Endothelial cell (in vitro differentiated cells): Measurements from ENCODE around the gene KLF11. TPM values are rescaled to one million over a fixed set of nuclear protein-coding genes. Genes with fewer than 3 reads are reported as not detected.

ENCODE experiments used
- DNase-seq: peaks from one replicate; pipeline ENCODE4 v3.0.0; 2021; ENCODE audit warnings: low spot score
- H3K27ac Mint-ChIP-seq: one replicate; pipeline ENCODE4 v1.8.0; 2021; ENCODE audit warnings: mixed read lengths, inconsistent platforms; ENCODE audit not compliant: unreplicated experiment
- H3K27me3 Mint-ChIP-seq: one replicate; pipeline ENCODE4 v1.8.0; 2021; ENCODE audit warnings: mild to moderate bottlenecking, moderate library complexity, mixed read lengths, inconsistent platforms; ENCODE audit not compliant: unreplicated experiment
- H3K36me3 Mint-ChIP-seq: one replicate; pipeline ENCODE4 v1.8.0; 2021; ENCODE audit warnings: mild to moderate bottlenecking, low read depth, mixed read lengths, inconsistent platforms; ENCODE audit not compliant: unreplicated experiment
- H3K4me1 Mint-ChIP-seq: one replicate; pipeline ENCODE4 v1.8.0; 2021; ENCODE audit warnings: mild to moderate bottlenecking, mixed read lengths, inconsistent platforms; ENCODE audit not compliant: unreplicated experiment
- H3K4me3 Mint-ChIP-seq: one replicate; pipeline ENCODE4 v1.8.0; 2021; ENCODE audit warnings: mild to moderate bottlenecking, mixed read lengths, inconsistent platforms; ENCODE audit not compliant: unreplicated experiment
- H3K9me3 Mint-ChIP-seq: one replicate; pipeline ENCODE4 v1.8.0; 2021; ENCODE audit warnings: mixed read lengths, inconsistent platforms; ENCODE audit not compliant: unreplicated experiment
- total RNA-seq: library from RNA; stranded (reverse); fragmentation: NEBNext Ultra II Directional; extraction: Animal tissue kit (Norgen Biotek cat#: 25700); gene quantifications from one replicate; pipeline ENCODE4 v1.2.1, GENCODE V29; 2021; ENCODE audit not compliant: unreplicated experiment
- TF ChIP-seq, protein P1 (sequence below): fragments of 200-600 bp; sonication (generic); IDR thresholded peaks from one replicate; pipeline ENCODE4 v1.5.0; 2021; ENCODE audit warnings: antibody characterized with exemption; ENCODE audit not compliant: unreplicated experiment

KLF11 gene
- total RNA-seq, 1 donor from 2014 or later: 8.2 TPM

GRCh38 chr2:10085043-10085667 lies 41.8 kb downstream of the KLF11 start:
- TF ChIP-seq, protein P1, sequence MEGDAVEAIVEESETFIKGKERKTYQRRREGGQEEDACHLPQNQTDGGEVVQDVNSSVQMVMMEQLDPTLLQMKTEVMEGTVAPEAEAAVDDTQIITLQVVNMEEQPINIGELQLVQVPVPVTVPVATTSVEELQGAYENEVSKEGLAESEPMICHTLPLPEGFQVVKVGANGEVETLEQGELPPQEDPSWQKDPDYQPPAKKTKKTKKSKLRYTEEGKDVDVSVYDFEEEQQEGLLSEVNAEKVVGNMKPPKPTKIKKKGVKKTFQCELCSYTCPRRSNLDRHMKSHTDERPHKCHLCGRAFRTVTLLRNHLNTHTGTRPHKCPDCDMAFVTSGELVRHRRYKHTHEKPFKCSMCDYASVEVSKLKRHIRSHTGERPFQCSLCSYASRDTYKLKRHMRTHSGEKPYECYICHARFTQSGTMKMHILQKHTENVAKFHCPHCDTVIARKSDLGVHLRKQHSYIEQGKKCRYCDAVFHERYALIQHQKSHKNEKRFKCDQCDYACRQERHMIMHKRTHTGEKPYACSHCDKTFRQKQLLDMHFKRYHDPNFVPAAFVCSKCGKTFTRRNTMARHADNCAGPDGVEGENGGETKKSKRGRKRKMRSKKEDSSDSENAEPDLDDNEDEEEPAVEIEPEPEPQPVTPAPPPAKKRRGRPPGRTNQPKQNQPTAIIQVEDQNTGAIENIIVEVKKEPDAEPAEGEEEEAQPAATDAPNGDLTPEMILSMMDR: no peak
- DNase-seq: no peak
- Mint-ChIP-seq H3K27me3 (peaks cover 13% of the 10 kb centered on the region), H3K36me3 (no peaks in the 10 kb centered on the region), H3K4me1 (peaks cover 4% of the 10 kb centered on the region), H3K4me3 (no peak overlapping the region), H3K27ac (no peak overlapping the region), H3K9me3 (no peaks in the 10 kb centered on the region)

- peaks cover 4% of the 10 kb centered on the region for H3K4me1 Mint-ChIP-seq
- H3K27me3 Mint-ChIP-seq: peaks cover 13% of the 10 kb centered on the region
- H3K4me3 Mint-ChIP-seq: no peak overlapping the region
- no peaks in the 10 kb centered on the region for H3K9me3 Mint-ChIP-seq
- no peak overlapping the region for H3K27ac Mint-ChIP-seq
- TF ChIP-seq, protein P1: no peak
- H3K36me3 Mint-ChIP-seq: no peaks in the 10 kb centered on the region
- no peak for DNase-seq
These were observed 42.3 kb downstream of the KLF11 start for GRCh38 chr2:10085668-10086059.

GRCh38 chr2:10086950-10087349 lies 43.6 kb downstream of the KLF11 start:
- Mint-ChIP-seq H3K9me3 (no peaks in the 10 kb centered on the region), H3K27ac (no peak overlapping the region), H3K4me1 (no peaks in the 10 kb centered on the region), H3K36me3 (no peaks in the 10 kb centered on the region), H3K27me3 (peaks cover 8% of the 10 kb centered on the region), H3K4me3 (no peak overlapping the region)
- DNase-seq: no peak
- TF ChIP-seq, protein P1: no peak

DNA sequence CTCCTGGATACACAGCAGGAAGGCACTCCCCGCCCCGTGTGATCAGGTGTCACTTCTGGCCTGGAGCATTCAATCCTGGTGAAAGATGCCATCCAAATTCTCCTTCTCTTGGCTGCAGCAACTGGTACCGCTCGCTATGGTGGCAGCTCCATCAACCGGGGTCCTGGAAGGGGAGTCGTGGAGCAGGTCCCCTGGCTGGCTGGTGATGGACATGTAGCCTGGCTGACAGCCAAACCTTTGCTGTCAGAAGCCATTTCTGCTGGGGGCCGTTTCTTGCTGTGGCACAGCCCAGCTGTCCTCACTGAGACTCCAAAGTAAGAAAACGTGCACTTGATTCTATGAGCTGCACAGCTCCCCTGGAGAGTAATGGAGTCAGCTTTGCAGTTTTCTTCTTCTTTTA lies 44.0 kb downstream of the KLF11 start:
- no peak for DNase-seq
- H3K36me3 Mint-ChIP-seq: no peaks in the 10 kb centered on the region
- TF ChIP-seq, protein P1: no peak
- H3K27ac Mint-ChIP-seq: no peak overlapping the region
- H3K9me3 Mint-ChIP-seq: no peaks in the 10 kb centered on the region
- H3K4me1 Mint-ChIP-seq: no peaks in the 10 kb centered on the region
- H3K4me3 Mint-ChIP-seq: no peak overlapping the region
- H3K27me3 Mint-ChIP-seq: peaks cover 8% of the 10 kb centered on the region

- H3K27ac Mint-ChIP-seq: no peak overlapping the region
- peaks cover 6% of the 10 kb centered on the region for H3K27me3 Mint-ChIP-seq
- H3K9me3 Mint-ChIP-seq: no peaks in the 10 kb centered on the region
- H3K4me1 Mint-ChIP-seq: no peaks in the 10 kb centered on the region
- TF ChIP-seq, protein P1: no peak
- no peak for DNase-seq
- no peaks in the 10 kb centered on the region for H3K36me3 Mint-ChIP-seq
- no peak overlapping the region for H3K4me3 Mint-ChIP-seq
These were observed 46.3 kb downstream of the KLF11 start for GRCh38 chr2:10089565-10090190.
